GM18868 (cell line): ENCODE results near the gene FRMD4A.
"Not testable (repeated sequence)": the region's sequence is repeated elsewhere in the genome, so short reads cannot be mapped to it uniquely, and the experiment has no call there.

Source experiments
- ATAC-seq: cut with Tn5 transposase; IDR thresholded peaks from one replicate; pipeline ENCODE4 v1.9.1; 2021; ENCODE audit warnings: mild to moderate bottlenecking, moderate library complexity; ENCODE audit not compliant: unreplicated experiment

Gene FRMD4A

GRCh38 chr10:13831711-13832141, 499.0 kb downstream of the FRMD4A start:
- ATAC-seq = peak; percentile 88

GRCh38 chr10:13830385-13830784, 500.3 kb downstream of the FRMD4A start:
- ATAC-seq = no peak

- ATAC-seq = no peak
These were observed 500.9 kb downstream of the FRMD4A start for GRCh38 chr10:13829790-13830189.

- not testable (repeated sequence) for ATAC-seq
These were observed 502.4 kb downstream of the FRMD4A start for GRCh38 chr10:13828284-13828683.

- no peak for ATAC-seq
These were observed 503.5 kb downstream of the FRMD4A start for GRCh38 chr10:13827076-13827797.

- ATAC-seq = no peak
These were observed 506.9 kb downstream of the FRMD4A start for GRCh38 chr10:13823709-13824405.

GRCh38 chr10:13823096-13823708, 507.5 kb downstream of the FRMD4A start:
- ATAC-seq = no peak

GRCh38 chr10:13822490-13822889, 508.2 kb downstream of the FRMD4A start:
- ATAC-seq = no peak

- no peak for ATAC-seq
These were observed 509.8 kb downstream of the FRMD4A start for GRCh38 chr10:13820964-13821337.

- no peak for ATAC-seq
These were observed 510.4 kb downstream of the FRMD4A start for GRCh38 chr10:13820119-13820963.

- no peak for ATAC-seq
These were observed 514.4 kb downstream of the FRMD4A start for GRCh38 chr10:13816195-13816925.

GRCh38 chr10:13815756-13816155, 515.0 kb downstream of the FRMD4A start:
- no peak for ATAC-seq

GRCh38 chr10:13813550-13813949, 517.2 kb downstream of the FRMD4A start:
- no peak for ATAC-seq

- no peak for ATAC-seq
These were observed 517.9 kb downstream of the FRMD4A start for GRCh38 chr10:13812804-13813203.

GRCh38 chr10:13810568-13810967, 520.2 kb downstream of the FRMD4A start:
- no peak for ATAC-seq

GRCh38 chr10:13809427-13809826, 521.3 kb downstream of the FRMD4A start:
- peak; percentile 7 for ATAC-seq

- peak; percentile 80 for ATAC-seq
These were observed 522.0 kb downstream of the FRMD4A start for GRCh38 chr10:13808556-13809391.

GRCh38 chr10:13806419-13806818, 524.3 kb downstream of the FRMD4A start:
- ATAC-seq = no peak
